HL-60/S4 treated with retinoic acid at 250 ng/mL for 4 days and 3 days (cell line): ENCODE data around the gene LAIR2.

ENCODE experiments used
- in situ Hi-C: fragments of 300-500 bp; cut with MboI; formaldehyde crosslinking; loops from 2 replicates; pipeline ENCODE4 v1.7.0; 2022; ENCODE audit warnings: low sequenced_read_pairs

Gene LAIR2

GRCh38 chr19:54530866-54531265 lies 28.2 kb downstream of the LAIR2 start:
- in situ Hi-C loops, result no loop called here

- in situ Hi-C loops, result no loop called here
Measured at GRCh38 chr19:54532528-54532927, 29.9 kb downstream of the LAIR2 start.

GRCh38 chr19:54533476-54533875 lies 30.8 kb downstream of the LAIR2 start:
- in situ Hi-C loops, result no loop called here

- in situ Hi-C loops, result no loop called here
Measured at GRCh38 chr19:54534156-54534555, 31.5 kb downstream of the LAIR2 start.

- in situ Hi-C loops, result no loop called here
Measured at GRCh38 chr19:54535601-54536000, 33.0 kb downstream of the LAIR2 start.

- in situ Hi-C loops, result no loop called here
Measured at GRCh38 chr19:54536956-54537355, 34.3 kb downstream of the LAIR2 start.

- in situ Hi-C loops, result no loop called here
Measured at GRCh38 chr19:54541712-54542111, 39.1 kb downstream of the LAIR2 start.

- in situ Hi-C loops, result no loop called here
Measured at GRCh38 chr19:54548806-54549205, 46.2 kb downstream of the LAIR2 start.

GRCh38 chr19:54549224-54549623 lies 46.6 kb downstream of the LAIR2 start:
- in situ Hi-C loops, result no loop called here

GRCh38 chr19:54551293-54551692 lies 48.7 kb downstream of the LAIR2 start:
- in situ Hi-C loops, result no loop called here

- in situ Hi-C loops, result no loop called here
Measured at GRCh38 chr19:54551950-54552912, 49.6 kb downstream of the LAIR2 start.

- in situ Hi-C loops, result no loop called here
Measured at GRCh38 chr19:54552913-54553310, 50.3 kb downstream of the LAIR2 start.

- in situ Hi-C loops, result no loop called here
Measured at GRCh38 chr19:54554006-54554405, 51.4 kb downstream of the LAIR2 start.

- in situ Hi-C loops, result no loop called here
Measured at GRCh38 chr19:54554896-54555295, 52.3 kb downstream of the LAIR2 start.

- in situ Hi-C loops, result no loop called here
Measured at GRCh38 chr19:54556194-54556593, 53.6 kb downstream of the LAIR2 start.

- in situ Hi-C loops, result no loop called here
Measured at GRCh38 chr19:54558339-54558738, 55.7 kb downstream of the LAIR2 start.
